Esophagus squamous epithelium (tissue), 4 donors: ENCODE data around the gene CAMK2D.

ENCODE experiments used
- POLR2A ChIP-seq, 4 donors: fragments of 450-650 bp; IDR thresholded peaks; one replicate each; pipeline ENCODE4 v1.6.1; 2017; ENCODE audit warnings: antibody characterized with exemption in 4 of 4, mild to moderate bottlenecking in 4 of 4, moderate library complexity in 3 of 4
- TF ChIP-seq, protein P1 (sequence below), 6 experiments: fragments of 450-650 bp in 4 of 6; fragments of 200-600 bp in 2 of 6; sonication (generic) in 2 of 6; IDR thresholded peaks; one replicate each; pipeline ENCODE4 v1.5.1; 2016 to 2019; ENCODE audit warnings: antibody characterized with exemption in 6 of 6, mild to moderate bottlenecking in 4 of 6, moderate library complexity in 4 of 6

DNA sequence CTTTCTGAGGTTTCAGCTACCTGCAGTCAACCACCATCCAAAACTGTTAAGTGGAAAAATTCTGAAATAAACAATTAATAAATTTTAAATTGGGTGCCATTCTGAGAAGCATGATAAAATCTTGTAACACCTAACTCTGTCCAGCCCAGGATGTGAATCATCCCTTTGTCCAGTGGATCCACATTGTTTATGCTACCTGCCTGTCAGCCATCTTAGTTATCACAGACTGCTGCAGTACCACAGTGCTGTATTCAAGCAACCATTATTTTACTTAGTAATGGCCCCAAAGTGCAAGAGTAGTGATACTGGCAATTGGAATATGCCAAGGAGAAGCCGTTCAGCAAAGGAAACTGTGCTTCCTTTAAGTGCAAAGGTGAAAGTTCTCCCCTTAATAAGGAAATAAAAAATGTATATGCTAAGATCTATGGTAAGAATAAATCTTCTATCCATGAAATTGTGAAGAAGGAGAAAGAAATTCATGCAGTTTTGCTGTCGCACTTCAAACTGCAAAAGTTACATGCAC lies 20.6 kb downstream of the CAMK2D start:
- TF ChIP-seq, protein P1, sequence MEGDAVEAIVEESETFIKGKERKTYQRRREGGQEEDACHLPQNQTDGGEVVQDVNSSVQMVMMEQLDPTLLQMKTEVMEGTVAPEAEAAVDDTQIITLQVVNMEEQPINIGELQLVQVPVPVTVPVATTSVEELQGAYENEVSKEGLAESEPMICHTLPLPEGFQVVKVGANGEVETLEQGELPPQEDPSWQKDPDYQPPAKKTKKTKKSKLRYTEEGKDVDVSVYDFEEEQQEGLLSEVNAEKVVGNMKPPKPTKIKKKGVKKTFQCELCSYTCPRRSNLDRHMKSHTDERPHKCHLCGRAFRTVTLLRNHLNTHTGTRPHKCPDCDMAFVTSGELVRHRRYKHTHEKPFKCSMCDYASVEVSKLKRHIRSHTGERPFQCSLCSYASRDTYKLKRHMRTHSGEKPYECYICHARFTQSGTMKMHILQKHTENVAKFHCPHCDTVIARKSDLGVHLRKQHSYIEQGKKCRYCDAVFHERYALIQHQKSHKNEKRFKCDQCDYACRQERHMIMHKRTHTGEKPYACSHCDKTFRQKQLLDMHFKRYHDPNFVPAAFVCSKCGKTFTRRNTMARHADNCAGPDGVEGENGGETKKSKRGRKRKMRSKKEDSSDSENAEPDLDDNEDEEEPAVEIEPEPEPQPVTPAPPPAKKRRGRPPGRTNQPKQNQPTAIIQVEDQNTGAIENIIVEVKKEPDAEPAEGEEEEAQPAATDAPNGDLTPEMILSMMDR (IDR thresholded peaks at IDR 0.05): no peak
- no peak for TF ChIP-seq POLR2A (IDR thresholded peaks at IDR 0.05)
